ENCODE data around the gene INPP5F. TPM values are rescaled to one million over a fixed set of nuclear protein-coding genes. Genes with fewer than 3 reads are reported as not detected.

INPP5F gene
- total and polyA plus RNA-seq, 2 of the 13 experiments (the other 11 are each of a cell fraction or from before 2014, with no cell fraction given) = 12.5 to 15.7 TPM

GRCh38 chr10:119725828-119726675 lies at the start of gene INPP5F (continued):
- TF ChIP-seq DR1 (CRISPR knock-in tag; IDR thresholded peaks at IDR 0.05) (peak; percentile 46; the same call in 1 of the 2 replicates), RORA (CRISPR knock-in tag; IDR thresholded peaks at IDR 0.05) (no peak), ZNF460 (CRISPR knock-in tag; IDR thresholded peaks at IDR 0.05; ENCODE audit: borderline replicate concordance) (peak; percentile 43; the same call in 1 of the 2 replicates), FOXO4 (CRISPR knock-in tag; conservative IDR thresholded peaks at IDR 0.05) (no peak), REPIN1 (CRISPR knock-in tag; IDR thresholded peaks at IDR 0.05; ENCODE audit: borderline replicate concordance, low read depth) (0 out of 2 replicates have a peak, but pooled peaks have one; percentile 7), STAG1 (CRISPR knock-in tag; IDR thresholded peaks at IDR 0.05) (0 out of 2 replicates have a peak, but pooled peaks have one; percentile 10), ZSCAN31 (CRISPR knock-in tag; IDR thresholded peaks at IDR 0.05; ENCODE audit: low read depth) (peak; percentile 87), ZZZ3 (CRISPR knock-in tag; IDR thresholded peaks at IDR 0.05; ENCODE audit: borderline replicate concordance) (no peak), ZSCAN5A (CRISPR knock-in tag; IDR thresholded peaks at IDR 0.05; ENCODE audit: borderline replicate concordance) (no peak), KLF12 (CRISPR knock-in tag; IDR thresholded peaks at IDR 0.05; ENCODE audit: borderline replicate concordance) (0 out of 2 replicates have a peak, but pooled peaks have one; percentile 23), ZNF354B (CRISPR knock-in tag; IDR thresholded peaks at IDR 0.05) (no peak), ZNF343 (CRISPR knock-in tag; IDR thresholded peaks at IDR 0.05) (no peak), IRF9 (CRISPR knock-in tag; IDR thresholded peaks at IDR 0.05; ENCODE audit: borderline replicate concordance) (0 out of 2 replicates have a peak, but pooled peaks have one; percentile 1), TGIF2 (CRISPR knock-in tag; IDR thresholded peaks at IDR 0.05) (0 out of 2 replicates have a peak, but pooled peaks have one; percentile 55), CCDC6 (CRISPR knock-in tag; IDR thresholded peaks at IDR 0.05) (peak; percentile 46; the same call in 1 of the 2 replicates), SYNCRIP (IDR thresholded peaks at IDR 0.05; ENCODE audit: insufficient read depth, low read depth, low read length) (no peak), ZBTB2 (CRISPR knock-in tag; IDR thresholded peaks at IDR 0.05; ENCODE audit: low read depth) (no peak; the same call in 1 of the 2 replicates), ZNF746 (CRISPR knock-in tag; IDR thresholded peaks at IDR 0.05) (no peak), CCAR2 (optimal IDR thresholded peaks at IDR 0.05; ENCODE audit: low read depth, low read length) (no peak), FOXK2 (IDR thresholded peaks at IDR 0.05) (no peak), UBTF (CRISPR knock-in tag; IDR thresholded peaks at IDR 0.05) (peak; percentile 75; the same call in 1 of the 2 replicates)
